Measurements from ENCODE around the gene ARAP1.

Gene ARAP1

GRCh38 chr11:72740562-72741428, 11.4 kb downstream of the ARAP1 start:
- TF ChIP-seq GABPA (IDR thresholded peaks at IDR 0.05; ENCODE audit: low read depth) (no peak), SPI1 (IDR thresholded peaks at IDR 0.05; ENCODE audit: borderline replicate concordance, low read depth) (no peak), REST (IDR thresholded peaks at IDR 0.05; ENCODE audit: insufficient replicate concordance, low read depth) (no peak), POLR2AphosphoS5 (IDR thresholded peaks at IDR 0.05; ENCODE audit: low read depth) (no peak)
- DNase-seq (ENCODE audit: low read depth in 1 of 2, low spot score in 1 of 2): no peak
- H3K27ac ChIP-seq (replicated peaks): peak overlapping the region; percentile 82
- no peaks in the 10 kb centered on the region for H3K27me3 ChIP-seq (ENCODE audit: insufficient read depth, poor library complexity, severe bottlenecking)
- no peak overlapping the region for H3K4me3 ChIP-seq (replicated peaks; ENCODE audit: insufficient read depth, low read length)

- peak overlapping the region; percentile 82 for H3K27ac ChIP-seq (replicated peaks)
- H3K4me3 ChIP-seq (replicated peaks; ENCODE audit: insufficient read depth, low read length): no peak overlapping the region
- TF ChIP-seq SPI1 (IDR thresholded peaks at IDR 0.05; ENCODE audit: borderline replicate concordance, low read depth) (no peak), REST (IDR thresholded peaks at IDR 0.05; ENCODE audit: insufficient replicate concordance, low read depth) (no peak), GABPA (IDR thresholded peaks at IDR 0.05; ENCODE audit: low read depth) (no peak), POLR2AphosphoS5 (IDR thresholded peaks at IDR 0.05; ENCODE audit: low read depth) (no peak), CTCF (IDR thresholded peaks at IDR 0.05; ENCODE audit: insufficient read depth, low read length) (no peak)
- no peaks in the 10 kb centered on the region for H3K27me3 ChIP-seq (ENCODE audit: insufficient read depth, poor library complexity, severe bottlenecking)
- no peak for DNase-seq (ENCODE audit: low read depth in 1 of 2, low spot score in 1 of 2)
Measured at GRCh38 chr11:72740060-72740424, 12.2 kb downstream of the ARAP1 start.

GRCh38 chr11:72739240-72740059, 12.8 kb downstream of the ARAP1 start:
- TF ChIP-seq REST (IDR thresholded peaks at IDR 0.05; ENCODE audit: insufficient replicate concordance, low read depth): no peak
- TF ChIP-seq GABPA (IDR thresholded peaks at IDR 0.05; ENCODE audit: low read depth): no peak
- TF ChIP-seq POLR2AphosphoS5 (IDR thresholded peaks at IDR 0.05; ENCODE audit: low read depth): no peak
- TF ChIP-seq SPI1 (IDR thresholded peaks at IDR 0.05; ENCODE audit: borderline replicate concordance, low read depth): no peak
- TF ChIP-seq CTCF (IDR thresholded peaks at IDR 0.05; ENCODE audit: insufficient read depth, low read length): no peak
- no peak for DNase-seq (ENCODE audit: low read depth in 1 of 2, low spot score in 1 of 2)
- peak overlapping the region; percentile 82 for H3K27ac ChIP-seq (replicated peaks)
- H3K4me3 ChIP-seq (replicated peaks; ENCODE audit: insufficient read depth, low read length): peak overlapping the region; percentile 52
- H3K27me3 ChIP-seq (ENCODE audit: insufficient read depth, poor library complexity, severe bottlenecking): no peaks in the 10 kb centered on the region
